GM12873 (cell line): ENCODE results near the gene OTX2.
A peak's percentile ranks its signal among the peaks of the same experiment; 100 is the strongest.

Experiments
- TF ChIP-seq, protein P1 (sequence below): IDR thresholded peaks from 2 replicates; pipeline ENCODE4 v1.5.1; 2012; ENCODE audit warnings: low read depth, mild to moderate bottlenecking, moderate library complexity, low read length, control low read depth; ENCODE audit not compliant: insufficient read depth; ENCODE audit errors: missing control alignments

The OTX2 gene

GRCh38 chr14:56754921-56755320, 55.4 kb downstream of the OTX2 start:
- TF ChIP-seq, protein P1, sequence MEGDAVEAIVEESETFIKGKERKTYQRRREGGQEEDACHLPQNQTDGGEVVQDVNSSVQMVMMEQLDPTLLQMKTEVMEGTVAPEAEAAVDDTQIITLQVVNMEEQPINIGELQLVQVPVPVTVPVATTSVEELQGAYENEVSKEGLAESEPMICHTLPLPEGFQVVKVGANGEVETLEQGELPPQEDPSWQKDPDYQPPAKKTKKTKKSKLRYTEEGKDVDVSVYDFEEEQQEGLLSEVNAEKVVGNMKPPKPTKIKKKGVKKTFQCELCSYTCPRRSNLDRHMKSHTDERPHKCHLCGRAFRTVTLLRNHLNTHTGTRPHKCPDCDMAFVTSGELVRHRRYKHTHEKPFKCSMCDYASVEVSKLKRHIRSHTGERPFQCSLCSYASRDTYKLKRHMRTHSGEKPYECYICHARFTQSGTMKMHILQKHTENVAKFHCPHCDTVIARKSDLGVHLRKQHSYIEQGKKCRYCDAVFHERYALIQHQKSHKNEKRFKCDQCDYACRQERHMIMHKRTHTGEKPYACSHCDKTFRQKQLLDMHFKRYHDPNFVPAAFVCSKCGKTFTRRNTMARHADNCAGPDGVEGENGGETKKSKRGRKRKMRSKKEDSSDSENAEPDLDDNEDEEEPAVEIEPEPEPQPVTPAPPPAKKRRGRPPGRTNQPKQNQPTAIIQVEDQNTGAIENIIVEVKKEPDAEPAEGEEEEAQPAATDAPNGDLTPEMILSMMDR, result no peak

DNA sequence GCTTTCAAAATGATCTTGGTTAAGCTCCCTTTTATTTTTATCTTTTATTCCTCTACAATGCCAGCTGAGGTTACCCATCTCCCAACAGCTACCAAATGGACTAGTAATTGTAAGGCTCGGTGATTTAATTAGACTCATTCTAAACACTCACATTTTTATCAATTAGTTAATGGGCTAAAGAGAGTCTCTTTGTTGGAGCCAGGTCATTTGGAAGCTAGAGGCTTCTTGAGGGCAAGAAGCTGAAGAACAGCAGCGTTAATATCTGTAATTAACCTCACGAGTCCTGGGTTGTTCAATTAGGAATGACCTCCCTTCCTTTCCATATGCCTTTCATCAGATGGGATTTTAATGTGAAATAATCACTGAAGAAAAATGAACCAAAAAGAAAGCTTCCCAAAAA, 56.9 kb downstream of the OTX2 start:
- TF ChIP-seq, protein P1, result no peak

DNA sequence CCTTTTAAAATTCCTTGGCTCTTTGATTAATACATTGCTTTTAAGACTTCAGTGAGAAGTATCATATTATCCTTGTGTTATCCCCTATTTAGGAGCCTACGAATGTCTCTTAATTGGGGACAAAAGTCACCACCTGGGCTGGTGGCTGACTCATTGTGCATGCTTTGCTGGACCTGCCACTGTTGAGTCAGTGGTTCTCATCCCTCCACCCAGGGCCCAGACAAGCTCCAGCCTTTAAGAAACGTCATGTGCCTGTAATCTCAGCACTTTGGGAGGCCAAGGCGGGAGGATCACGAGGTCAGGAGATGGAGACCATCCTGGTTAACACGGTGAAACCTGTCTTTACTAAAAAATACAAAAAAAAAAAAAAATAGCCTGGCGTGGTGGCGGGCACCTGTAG, 57.9 kb downstream of the OTX2 start:
- TF ChIP-seq, protein P1, result no peak

- TF ChIP-seq, protein P1, result peak; percentile 22
These were observed 58.8 kb downstream of the OTX2 start for GRCh38 chr14:56751471-56751870.
